SK-N-SH (cell line): ENCODE results near the gene MATR3. TPM values are rescaled to one million over a fixed set of nuclear protein-coding genes. Genes with fewer than 3 reads are reported as not detected.

Experiments
- CTCF ChIA-PET: fragments of 300-600, 350-600 bp; formaldehyde crosslinking; extraction: SDS; loops from one replicate; lab custom pipeline; 2021; lab: Yijun Ruan, JAX
- POLR2A ChIA-PET: fragments of 350-600 bp; sonication (Branson Sonifier 250); formaldehyde crosslinking; extraction: SDS; loops from one replicate; lab custom pipeline; 2020; ENCODE audit warnings: antibody characterized with exemption, inconsistent platforms; lab: Yijun Ruan, JAX
- DNase-seq: peaks from one replicate; pipeline ENCODE4 v3.0.0; 2012
- H2AFZ ChIP-seq: fragments of 200-600 bp; sonication (generic); 2 replicates; pipeline ENCODE4 v1.8.1; 2016; ENCODE audit warnings: antibody characterized with exemption, mild to moderate bottlenecking, low read depth
- H3F3A ChIP-seq: fragments of 200-600 bp; sonication (generic); replicated peaks from 2 replicates; pipeline ENCODE3; 2016; ENCODE audit warnings: antibody characterized with exemption, mild to moderate bottlenecking; ENCODE audit not compliant: insufficient read depth
- H3K27ac ChIP-seq, 2 experiments: fragments of 200-500 bp in 1 of 2; fragments of 200-600 bp in 1 of 2; sonication (Bioruptor generic) in 1 of 2; sonication (generic), shearing (Covaris generic) in 1 of 2; 2 replicates each; pipeline versions ENCODE4 v1.5.1 to v1.6.1; 2014 to 2016; ENCODE audit warnings: low read depth in 2 of 2, inconsistent platforms in 1 of 2, low read length in 1 of 2, mild to moderate bottlenecking in 1 of 2, mixed read lengths in 1 of 2
- H3K27me3 ChIP-seq: fragments of 200-600 bp; sonication (generic), shearing (Covaris generic); 2 replicates; pipeline ENCODE4 v1.6.1; 2016; ENCODE audit warnings: mixed run types; ENCODE audit not compliant: insufficient read depth
- H3K36me3 ChIP-seq, 2 experiments: fragments of 200-500 bp in 1 of 2; fragments of 200-600 bp in 1 of 2; sonication (Bioruptor generic) in 1 of 2; sonication (generic) in 1 of 2; replicated peaks in 1 of 2; 2 replicates each; pipeline versions ENCODE3 to v1.5.1; 2014 to 2016; ENCODE audit warnings: low read length in 1 of 2, mild to moderate bottlenecking in 1 of 2; ENCODE audit not compliant: insufficient read depth in 2 of 2, control insufficient read depth in 1 of 2
- H3K4me1 ChIP-seq, 2 experiments: fragments of 200-500 bp in 1 of 2; fragments of 200-600 bp in 1 of 2; sonication (Bioruptor generic) in 1 of 2; sonication (generic), shearing (Covaris generic) in 1 of 2; 2 replicates each; pipeline versions ENCODE4 v1.5.1 to v1.6.1; 2014 to 2016; ENCODE audit warnings: low read depth in 1 of 2, low read length in 1 of 2, mixed run types in 1 of 2; ENCODE audit not compliant: insufficient read depth in 2 of 2, control insufficient read depth in 1 of 2
- H3K4me2 ChIP-seq: fragments of 200-600 bp; sonication (generic), shearing (Covaris generic); 2 replicates; pipeline ENCODE4 v1.6.1; 2017; ENCODE audit warnings: mixed run types
- H3K4me3 ChIP-seq, 2 experiments: fragments of 200-500 bp in 1 of 2; fragments of 200-600 bp in 1 of 2; sonication (Bioruptor generic) in 1 of 2; sonication (generic), shearing (Covaris generic) in 1 of 2; 2 replicates each; pipeline versions ENCODE4 v1.5.1 to v1.8.1; 2014 to 2016; ENCODE audit warnings: low read depth in 2 of 2, inconsistent platforms in 1 of 2, low read length in 1 of 2, mild to moderate bottlenecking in 1 of 2, mixed read lengths in 1 of 2, moderate library complexity in 1 of 2
- H3K79me2 ChIP-seq: fragments of 200-600 bp; sonication (generic); 2 replicates; pipeline ENCODE4 v1.8.1; 2017; ENCODE audit warnings: mild to moderate bottlenecking; ENCODE audit not compliant: insufficient read depth
- H3K9ac ChIP-seq: fragments of 200-600 bp; sonication (generic); 2 replicates; pipeline ENCODE4 v1.6.1; 2017; ENCODE audit warnings: mixed run types
- H3K9me2 ChIP-seq: fragments of 200-600 bp; sonication (generic); 2 replicates; pipeline ENCODE4 v1.6.1; 2017; ENCODE audit warnings: mixed run types
- H3K9me3 ChIP-seq: fragments of 200-600 bp; sonication (generic); 2 replicates; pipeline ENCODE4 v1.6.1; 2017; ENCODE audit warnings: mixed run types, mild to moderate bottlenecking, moderate library complexity
- H4K20me1 ChIP-seq: fragments of 200-600 bp; sonication (generic); 2 replicates; pipeline ENCODE4 v1.6.1; 2017; ENCODE audit warnings: mild to moderate bottlenecking, mixed run types; ENCODE audit not compliant: insufficient read depth
- CTCF ChIP-seq: fragments of 200-600 bp; sonication (generic); IDR thresholded peaks from 2 replicates; pipeline ENCODE4 v1.6.1; 2017; ENCODE audit warnings: antibody characterized with exemption, mild to moderate bottlenecking, moderate library complexity
- FOSL2 ChIP-seq: IDR thresholded peaks from 2 replicates; pipeline ENCODE4 v1.4.0; 2012; ENCODE audit warnings: low read depth, mild to moderate bottlenecking, moderate library complexity, borderline replicate concordance
- POLR2AphosphoS5 ChIP-seq: IDR thresholded peaks from 2 replicates; pipeline ENCODE4 v1.6.1; 2012; ENCODE audit warnings: low read depth, low read length
- RAD21 ChIP-seq: IDR thresholded peaks from 2 replicates; pipeline ENCODE4 v1.6.1; 2012; ENCODE audit warnings: mild to moderate bottlenecking, low read length
- RXRA ChIP-seq: IDR thresholded peaks from 2 replicates; pipeline ENCODE4 v1.4.0; 2012; ENCODE audit warnings: low read depth, mild to moderate bottlenecking, borderline replicate concordance
- TEAD4 ChIP-seq: IDR thresholded peaks from 2 replicates; pipeline ENCODE4 v1.4.0; 2012; ENCODE audit warnings: mild to moderate bottlenecking, borderline replicate concordance; ENCODE audit not compliant: insufficient read depth
- ZBTB33 ChIP-seq: IDR thresholded peaks from 2 replicates; pipeline ENCODE4 v1.4.0; 2012; ENCODE audit warnings: low read depth, borderline replicate concordance
- WGBS: methylation state at CpG from one replicate; pipeline ENCODE4 v1.1.6; 2017; ENCODE audit warnings: low lambda C conversion rate; 5-methylcytosine and 5-hydroxymethylcytosine counted together
- polyA plus RNA-seq, 3 experiments: library from polyadenylated mRNA; depleted of rRNA; stranded (reverse); fragments of >200 nt; gene quantifications; 2 replicates each; pipeline ENCODE4 v1.2.3, GENCODE V29; 2012

MATR3 gene
- polyA plus RNA-seq, 1 of the 3 experiments (the other 2 are of a cell fraction), result 40.4 TPM

GRCh38 chr5:139364466-139364865, 70.9 kb downstream of the MATR3 start:
- WGBS, result 100% methylated on average over 2 of the region's 2 CpGs
- H3F3A ChIP-seq, result peaks cover 49% of the 10 kb centered on the region

GRCh38 chr5:139368613-139369012, 75.1 kb downstream of the MATR3 start:
- CTCF ChIA-PET, result interaction anchor here (1.1 to 2.2 kb wide), 4 partner anchors 12 to 34 kb away, joined by 3 to 6 read pairs (median 4); partner anchors contain the start of gene PAIP2
- 89% methylated on average over 2 of the region's 2 CpGs for WGBS
- Histone ChIP-seq H3K27ac (peak overlapping the region; percentile 30 to 76; a peak in 3 of 4 replicates), H3K9me3 (no peaks in the 10 kb centered on the region), H3K4me3 (no peak overlapping the region), H3K36me3 (peaks cover 45 to 63% of the 10 kb centered on the region in 2 experiments), H3F3A (peaks cover 61% of the 10 kb centered on the region), H3K27me3 (no peaks in the 10 kb centered on the region), H3K4me2 (peak overlapping the region; percentile 34; the same call in 1 of the 2 replicates), H3K79me2 (peaks cover 26% of the 10 kb centered on the region), H3K9me2 (no peaks in the 10 kb centered on the region), H3K9ac (peak overlapping the region; percentile 4; the same call in 1 of the 2 replicates), H3K4me1 (peaks cover 0 to 12% of the 10 kb centered on the region in 2 experiments; a peak in 2 of 4 replicates), H2AFZ (no peak overlapping the region), H4K20me1 (peaks cover 14% of the 10 kb centered on the region)
- no peak for DNase-seq
- TF ChIP-seq FOSL2 (no peak), POLR2AphosphoS5 (no peak), ZBTB33 (no peak), CTCF (peak; percentile 41), RAD21 (peak; percentile 48)
- POLR2A ChIA-PET, result no interaction called here

More at GRCh38 chr5:139364466-139364865, 70.9 kb downstream of the MATR3 start:
- H3K4me3 ChIP-seq, result no peak overlapping the region
- peaks cover 31 to 42% of the 10 kb centered on the region in 2 experiments for H3K36me3 ChIP-seq
- no peaks in the 10 kb centered on the region for H3K9me3 ChIP-seq
- H3K79me2 ChIP-seq, result peaks cover 54% of the 10 kb centered on the region
- peaks cover 0 to 8% of the 10 kb centered on the region in 2 experiments; a peak in 1 of 4 replicates for H3K4me1 ChIP-seq
- TF ChIP-seq RXRA (no peak), TEAD4 (no peak)
- no peak overlapping the region for H3K9ac ChIP-seq
- no peak overlapping the region for H2AFZ ChIP-seq
- no peak overlapping the region for H3K4me2 ChIP-seq
- H3K9me2 ChIP-seq, result no peaks in the 10 kb centered on the region
- DNase-seq, result no peak
- CTCF ChIA-PET, result interaction anchor here (1.5 kb wide), 1 partner anchor 29 kb away, joined by 3 read pairs; no protein-coding TSS in a partner anchor
- H4K20me1 ChIP-seq, result peaks cover 50% of the 10 kb centered on the region
- no peaks in the 10 kb centered on the region for H3K27me3 ChIP-seq
- no peak overlapping the region for H3K27ac ChIP-seq
- POLR2A ChIA-PET, result interaction anchor here (1.4 kb wide), 1 partner anchor 19 kb away, joined by 5 read pairs; the partner anchor contains the start of gene SLC23A1
